HG02840 (cell line): ENCODE data around the gene ZHX3.
"Not testable (repeated sequence)": the region's sequence is repeated elsewhere in the genome, so short reads cannot be mapped to it uniquely, and the experiment has no call there.

ENCODE experiments used
- ATAC-seq: cut with Tn5 transposase; IDR thresholded peaks from one replicate; pipeline ENCODE4 v1.9.1; 2021; ENCODE audit warnings: mild to moderate bottlenecking, moderate library complexity, moderate number of reproducible peaks; ENCODE audit not compliant: unreplicated experiment, low FRiP score

Gene ZHX3

DNA sequence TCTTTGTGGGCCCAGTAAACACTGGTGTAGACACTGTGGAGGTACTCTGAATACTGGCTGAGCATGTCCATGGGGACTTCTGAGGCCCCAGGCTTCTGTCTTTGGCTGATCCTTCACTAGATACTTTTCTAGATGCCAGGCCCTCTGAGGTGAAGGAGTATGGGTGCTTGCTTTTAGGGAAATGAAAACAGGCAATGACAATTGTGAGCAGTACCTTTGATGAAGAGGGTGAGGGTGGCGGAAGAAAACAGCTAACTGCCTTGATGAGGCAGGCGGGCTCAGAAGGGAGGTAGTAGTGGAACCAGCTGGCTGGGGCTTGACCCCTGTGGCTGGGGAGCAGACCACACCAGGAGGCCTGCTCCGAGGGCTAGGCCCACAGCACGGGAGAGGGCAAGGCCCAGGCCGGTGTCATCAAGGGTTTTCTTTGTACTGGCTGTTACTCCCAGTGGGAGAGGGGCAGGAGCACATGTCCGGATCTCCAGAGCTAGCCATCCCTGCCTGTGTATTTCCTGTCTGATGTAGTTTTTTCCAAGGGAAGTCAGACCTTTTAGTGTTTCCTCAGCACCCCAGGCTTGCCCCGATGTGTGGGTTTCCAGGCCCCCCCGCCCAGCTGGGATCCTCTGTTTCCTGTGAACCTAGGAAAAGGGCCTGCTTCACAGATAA is 176.2 kb downstream of the ZHX3 start:
- no peak for ATAC-seq

DNA sequence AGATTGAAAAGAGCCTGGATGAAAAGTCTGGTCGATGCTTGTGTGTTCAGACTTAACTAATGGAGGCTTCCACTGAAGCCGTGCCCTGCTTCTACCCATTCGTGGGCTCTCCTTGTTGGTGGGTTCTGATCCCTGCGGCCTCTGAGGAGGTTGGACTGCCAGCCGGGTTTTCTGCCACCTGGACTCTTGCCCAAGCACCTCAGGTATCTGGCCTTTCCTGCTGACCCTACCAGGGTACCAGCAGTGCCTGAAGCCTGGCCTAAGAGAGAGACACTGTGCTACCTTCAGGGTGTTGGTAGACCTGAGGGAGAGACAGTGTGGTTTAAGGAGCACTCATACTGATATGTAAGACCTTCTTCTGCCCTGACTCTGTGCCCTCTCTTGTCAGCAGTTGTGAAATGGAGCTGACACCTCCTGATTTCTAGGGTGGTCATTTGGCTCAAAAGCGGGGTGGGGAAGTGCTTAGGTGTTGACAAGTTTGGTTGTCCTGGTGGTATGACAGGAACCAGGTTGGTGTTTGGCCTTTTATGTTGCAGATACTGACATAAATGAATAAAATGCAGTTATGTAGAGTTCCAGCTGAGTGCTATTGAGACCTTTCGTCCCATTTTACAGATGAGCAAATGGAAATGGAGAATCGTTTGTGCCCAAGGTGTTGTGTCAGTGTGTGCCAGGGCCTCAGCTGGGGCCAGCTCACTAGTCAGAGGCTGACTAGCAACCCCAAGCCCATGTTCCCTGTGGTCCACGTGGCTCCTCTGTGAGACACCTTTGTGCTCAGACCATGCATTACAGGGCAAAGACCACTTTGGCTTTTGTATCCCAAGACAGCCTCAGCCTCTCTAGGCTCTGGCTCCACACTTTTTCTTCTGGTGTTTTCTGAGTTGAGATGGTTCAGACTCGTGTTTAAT is 177.1 kb downstream of the ZHX3 start:
- no peak for ATAC-seq

DNA sequence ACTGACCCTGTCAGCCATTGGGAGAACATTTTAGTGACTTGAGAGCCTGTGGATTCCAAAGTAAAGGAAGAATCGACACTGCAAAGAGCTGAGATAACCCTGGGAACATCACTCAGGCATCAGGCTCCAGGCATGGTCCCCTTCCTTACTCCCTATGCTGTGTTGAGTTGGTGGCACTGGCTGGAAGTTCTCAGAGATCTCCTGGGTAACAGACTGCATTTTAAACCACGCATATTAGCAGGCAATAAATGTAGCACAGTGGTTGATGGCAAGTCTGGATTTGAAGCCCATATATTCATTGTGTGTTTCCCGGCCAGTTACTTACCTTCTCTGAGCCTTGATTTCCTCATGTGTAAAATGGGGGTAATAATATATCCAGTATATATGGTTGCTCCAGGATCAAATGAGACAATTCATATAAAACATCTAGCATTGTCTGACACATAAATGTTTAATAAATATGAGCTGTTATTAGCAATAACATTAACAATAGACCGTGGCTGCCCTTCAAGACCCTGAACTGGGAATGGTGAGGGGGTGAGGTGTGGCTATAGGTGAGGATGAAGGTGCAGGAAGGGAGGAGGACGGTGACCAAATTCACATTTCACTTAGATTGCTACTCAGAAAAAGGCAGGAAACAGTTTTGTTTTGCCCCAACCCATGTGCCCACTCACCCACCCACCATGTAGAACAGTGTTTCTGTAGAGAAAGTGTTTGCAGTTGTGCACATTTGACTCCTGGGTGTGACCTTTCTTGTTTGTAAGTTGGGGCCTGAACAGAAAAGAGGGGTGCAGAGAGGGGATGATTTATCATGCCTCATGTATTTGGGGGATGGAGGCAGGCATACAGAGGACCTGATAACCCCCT is 178.1 kb downstream of the ZHX3 start:
- ATAC-seq: no peak

DNA sequence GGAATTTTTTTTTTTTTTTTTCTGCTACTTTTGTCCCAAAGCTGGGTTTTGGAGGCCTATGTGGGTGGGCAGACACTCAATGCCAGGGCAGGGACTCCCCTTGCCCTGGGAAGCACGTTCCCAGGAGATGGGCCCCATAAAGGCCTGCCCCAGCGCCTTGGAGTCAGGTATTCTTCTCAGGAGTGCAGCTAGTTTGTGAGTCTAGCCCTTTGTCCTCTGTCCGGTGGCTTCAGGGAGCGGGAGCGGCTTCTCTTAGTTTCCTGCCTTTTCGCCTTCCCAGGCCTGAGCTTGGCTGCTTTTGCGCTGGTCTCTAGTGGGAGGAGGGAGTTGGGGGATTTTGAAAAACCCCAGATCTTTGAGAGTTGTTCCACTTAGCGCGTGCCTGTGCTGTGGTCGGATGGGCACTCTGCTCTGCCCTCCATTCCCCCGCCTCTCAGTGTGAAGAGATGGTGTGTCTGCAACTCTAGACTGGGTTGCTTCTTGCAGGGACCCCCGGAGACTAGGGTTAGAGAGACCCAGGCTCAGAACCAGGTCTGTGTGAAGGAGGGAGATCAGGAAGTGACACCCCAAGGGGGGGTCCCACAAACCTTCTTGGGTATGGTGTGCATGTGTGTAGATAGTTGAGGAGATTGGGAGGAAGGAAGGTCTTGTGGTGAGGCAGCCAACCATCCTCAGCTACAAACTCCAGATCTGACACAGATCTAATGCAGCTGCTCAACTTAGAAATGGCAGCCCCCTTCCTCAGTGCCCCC is 178.9 kb downstream of the ZHX3 start:
- no peak for ATAC-seq

DNA sequence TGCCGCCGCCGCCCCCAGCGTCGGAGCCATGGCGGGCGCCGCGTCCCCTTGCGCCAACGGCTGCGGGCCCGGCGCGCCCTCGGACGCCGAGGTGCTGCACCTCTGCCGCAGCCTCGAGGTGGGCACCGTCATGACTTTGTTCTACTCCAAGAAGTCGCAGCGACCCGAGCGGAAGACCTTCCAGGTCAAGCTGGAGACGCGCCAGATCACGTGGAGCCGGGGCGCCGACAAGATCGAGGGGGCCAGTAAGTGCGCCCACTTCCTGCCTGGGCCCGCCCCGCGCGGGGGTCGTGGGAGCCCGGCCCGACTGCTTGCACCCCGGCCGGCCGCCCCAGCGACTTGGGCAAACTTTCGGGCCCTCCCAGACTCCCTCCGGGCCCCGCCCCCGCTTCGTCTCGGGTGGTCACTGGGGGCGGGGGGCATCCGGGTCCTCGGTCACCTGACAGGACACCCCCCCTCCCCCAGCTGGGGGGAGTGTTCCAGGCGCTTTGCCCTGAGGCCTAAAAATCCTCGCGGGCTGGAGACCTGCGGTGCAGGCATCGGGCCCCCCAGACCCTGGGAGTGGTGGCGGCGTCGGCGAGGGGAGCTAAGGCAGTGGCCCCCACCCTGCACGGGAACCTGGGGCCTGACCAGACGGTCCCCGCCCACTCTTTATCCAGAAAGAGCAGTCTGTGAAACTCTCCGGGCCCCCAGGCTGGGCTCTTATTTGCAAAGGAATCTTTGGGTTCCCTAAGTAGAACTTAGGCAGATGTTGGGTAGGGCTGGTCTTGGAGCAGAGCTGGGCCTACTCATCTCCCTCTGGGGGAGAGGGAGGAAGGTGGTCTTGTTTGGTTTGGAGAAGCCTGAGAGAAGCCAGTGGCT is 179.7 kb downstream of the ZHX3 start:
- peak; percentile 22 for ATAC-seq

DNA sequence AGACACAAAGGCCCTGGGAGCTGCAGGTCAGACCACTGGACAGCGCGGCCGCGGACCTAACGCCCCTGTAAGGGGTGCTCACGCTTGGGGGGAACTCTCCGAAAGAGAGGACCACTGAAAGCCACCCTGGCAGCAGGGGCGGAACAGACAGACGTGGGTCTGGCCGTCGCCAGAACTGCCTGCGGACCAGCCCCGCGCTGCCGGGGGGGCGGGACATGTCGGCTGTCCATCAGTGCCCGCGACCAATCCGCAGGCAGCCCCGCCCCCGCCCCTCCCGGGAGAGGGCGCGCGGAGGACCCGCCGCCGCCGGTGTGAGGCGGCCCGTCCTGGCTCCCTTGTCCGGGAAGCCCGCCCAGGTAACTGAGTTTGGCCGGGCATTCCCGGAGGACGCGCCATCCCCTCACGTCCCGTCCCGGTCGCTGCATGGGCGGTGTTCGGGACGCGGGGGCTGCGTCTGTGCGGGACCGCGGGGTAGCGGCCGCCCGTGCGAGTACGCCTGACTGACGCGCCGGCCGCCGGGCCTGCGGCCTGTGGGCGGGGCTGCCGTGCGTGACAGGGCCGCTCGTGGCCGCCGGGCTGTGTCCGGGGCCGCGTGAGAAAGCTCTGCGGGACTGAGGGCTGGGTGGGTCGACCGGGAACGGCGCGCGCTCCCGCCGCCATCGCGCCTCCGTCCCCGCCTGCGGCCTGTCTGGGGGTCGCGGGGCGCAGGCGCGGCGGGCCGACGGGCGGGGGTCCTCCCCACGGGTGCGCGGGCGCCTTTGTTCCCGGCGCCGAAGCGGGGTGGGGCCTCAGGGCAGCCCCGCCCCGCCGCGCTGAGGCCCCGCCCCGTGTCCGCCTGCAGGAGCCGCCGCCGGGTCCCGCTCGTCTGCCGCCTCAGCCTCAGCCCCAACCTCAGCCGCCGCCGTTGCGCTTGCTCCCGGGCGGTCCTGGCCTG is 180.6 kb downstream of the ZHX3 start, which contains the start of gene PLCG1:
Gene PLCG1 (plus strand): TSS at position 864 of the 934 bp plus-strand sequence. CDS start 99 bp downstream, outside the sequence.
- peak; percentile 53 for ATAC-seq

DNA sequence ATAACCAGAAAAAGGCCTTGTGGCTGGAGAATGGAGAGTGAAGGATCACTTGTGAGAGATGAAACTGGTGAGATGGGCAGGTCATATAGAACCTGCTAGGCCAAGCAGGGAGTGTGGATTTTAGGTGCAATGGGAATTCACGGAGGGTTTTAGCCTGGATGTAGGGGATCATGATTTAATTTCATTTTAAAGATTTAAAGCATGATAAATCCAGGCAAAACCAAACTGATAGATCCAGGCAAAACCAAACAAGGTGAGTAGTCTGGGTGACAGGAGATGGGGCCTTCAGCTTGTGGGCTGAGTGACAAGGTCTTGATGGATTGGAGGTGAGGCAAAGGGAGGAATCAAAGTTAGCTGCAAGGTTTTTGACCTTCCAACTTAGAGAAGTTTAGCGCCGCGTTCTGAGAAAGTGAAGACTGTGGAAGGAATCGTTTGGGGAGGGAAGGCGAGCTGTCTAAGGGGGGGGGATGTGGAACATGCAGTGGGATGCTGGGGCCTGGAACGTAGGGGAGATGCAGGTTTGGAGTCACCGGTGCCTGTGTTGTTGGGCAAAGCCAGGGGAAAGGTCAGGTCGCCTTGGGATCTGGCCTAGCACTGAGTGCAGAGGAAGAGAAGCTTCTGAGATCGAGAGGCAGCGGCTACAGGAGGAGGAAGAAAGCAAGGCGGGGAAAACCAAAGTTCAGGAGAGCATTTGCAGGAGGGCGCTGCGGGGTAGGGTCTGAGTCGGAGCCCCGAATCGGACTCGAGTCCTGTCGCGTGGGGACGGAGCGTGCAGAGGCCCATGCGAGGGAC is 181.4 kb downstream of the ZHX3 start:
- ATAC-seq: no peak

DNA sequence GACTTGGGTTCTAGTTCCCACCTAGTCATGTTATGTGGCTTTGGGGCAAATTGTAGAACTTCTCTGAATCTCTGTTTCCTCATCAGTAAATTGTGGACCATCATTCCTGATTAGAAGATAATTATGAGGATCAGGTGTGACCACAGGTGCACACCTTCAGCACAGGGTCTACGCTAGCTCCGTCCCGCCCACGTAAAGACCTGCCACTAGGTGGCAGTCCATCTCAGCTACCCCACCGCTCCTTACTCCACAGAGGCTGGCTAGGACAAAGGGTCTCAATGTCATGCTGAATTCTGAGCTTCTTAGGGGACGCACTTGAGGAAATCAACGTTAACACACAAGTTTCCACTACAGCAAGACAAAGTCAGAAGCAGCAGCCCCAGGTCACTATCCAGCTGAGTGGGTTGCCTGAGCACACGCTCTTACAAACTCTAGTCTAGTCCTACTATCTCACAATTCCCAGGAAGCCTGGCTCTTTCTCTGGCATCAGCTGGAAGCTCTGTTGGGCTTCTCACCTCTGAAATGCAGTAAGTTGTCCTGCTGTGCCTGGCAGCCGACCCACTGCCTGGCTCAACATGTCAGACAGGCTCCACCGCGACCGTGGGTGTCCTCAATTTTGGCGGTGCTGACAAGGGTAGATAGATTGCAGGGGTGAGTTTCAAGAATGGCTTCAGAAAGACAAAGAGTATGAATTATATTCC is 182.2 kb downstream of the ZHX3 start:
- ATAC-seq: no peak

DNA sequence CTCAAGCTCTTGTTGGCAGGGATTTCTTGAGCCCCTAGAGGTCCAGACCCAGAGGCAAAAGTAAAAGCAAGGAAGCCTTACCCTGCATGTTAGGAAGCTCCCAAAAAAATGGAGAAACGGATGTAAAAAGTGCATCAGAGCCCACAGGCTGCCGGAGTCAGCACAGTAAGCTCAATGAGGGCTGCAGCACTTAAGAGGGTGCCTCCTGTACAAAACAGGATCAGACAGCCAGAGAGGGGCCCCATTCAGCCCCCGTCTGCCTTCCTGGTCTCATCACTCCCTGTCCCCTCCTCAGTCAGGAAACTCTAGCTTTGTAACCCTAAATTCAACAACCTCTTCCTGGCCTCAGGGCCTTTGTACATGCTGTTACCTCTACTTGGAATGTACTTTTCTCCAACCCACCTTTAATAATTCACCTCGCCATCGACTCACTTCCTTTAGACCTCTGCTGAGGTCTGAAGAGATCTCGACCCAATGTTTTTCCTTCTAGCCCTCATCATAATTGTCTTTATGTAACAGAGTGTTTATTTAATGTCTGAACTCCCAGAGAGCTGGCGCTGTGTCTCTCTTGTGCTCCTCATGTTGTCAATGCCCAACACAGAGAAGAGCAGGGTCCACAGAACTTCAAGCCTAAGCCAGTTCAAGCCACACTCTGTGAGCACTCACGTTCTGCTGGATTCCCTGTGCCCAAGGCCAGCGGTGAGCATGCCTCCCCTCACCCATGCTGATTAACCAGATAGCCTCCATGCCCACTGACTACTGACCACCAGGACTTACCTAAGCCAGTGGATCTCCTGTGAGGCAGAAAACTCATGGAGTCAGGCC is 183.0 kb downstream of the ZHX3 start:
- no peak for ATAC-seq

DNA sequence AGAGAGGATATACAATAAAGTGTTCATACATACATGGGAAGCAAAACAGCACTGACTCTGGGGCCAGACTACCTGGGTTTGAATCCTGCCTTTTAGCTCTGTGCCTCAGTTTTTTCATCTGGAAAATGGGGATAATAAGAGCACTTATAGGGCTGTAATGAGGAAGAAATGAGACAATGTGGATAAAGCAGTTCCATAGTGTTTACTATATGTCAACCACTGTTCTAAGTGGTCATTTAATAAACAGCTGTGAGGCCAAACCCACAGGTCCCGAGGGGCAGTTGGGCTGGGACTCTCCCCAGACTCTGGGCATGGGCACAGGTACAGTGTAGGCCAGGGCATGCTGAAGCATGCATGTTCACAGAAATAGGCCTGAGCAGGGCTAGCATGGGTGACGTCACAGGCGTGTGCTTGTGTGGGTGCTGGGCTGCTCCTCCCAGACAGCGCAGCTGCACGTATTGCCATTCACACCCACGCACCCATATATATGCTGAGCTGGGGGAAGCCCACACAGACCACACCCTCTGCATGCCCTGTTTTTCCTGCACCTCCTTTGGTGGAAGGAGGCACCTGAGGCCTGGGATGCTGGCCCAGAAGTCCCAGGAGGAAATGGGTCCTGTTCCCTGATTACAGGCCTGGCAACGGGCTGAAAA is 183.7 kb downstream of the ZHX3 start:
- ATAC-seq: peak; percentile 33

DNA sequence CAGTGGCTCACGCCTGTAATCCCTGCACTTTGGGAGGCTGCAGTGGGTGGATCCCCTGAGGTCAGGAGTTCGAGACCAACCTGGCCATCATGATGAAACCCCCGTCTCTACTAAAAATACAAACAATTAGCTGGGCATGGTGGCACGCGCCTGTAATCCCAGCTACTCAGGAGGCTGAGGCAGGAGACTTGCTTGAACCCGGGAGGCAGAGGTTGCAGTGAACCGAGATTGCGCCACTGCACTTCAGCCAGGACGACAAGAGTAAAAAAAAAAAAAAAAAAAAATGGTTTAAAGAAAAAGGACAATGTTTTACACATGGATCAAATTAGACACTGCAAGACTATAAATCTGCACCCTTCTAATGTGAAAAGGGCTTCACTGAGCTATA is 185.1 kb downstream of the ZHX3 start:
- not testable (repeated sequence) for ATAC-seq

DNA sequence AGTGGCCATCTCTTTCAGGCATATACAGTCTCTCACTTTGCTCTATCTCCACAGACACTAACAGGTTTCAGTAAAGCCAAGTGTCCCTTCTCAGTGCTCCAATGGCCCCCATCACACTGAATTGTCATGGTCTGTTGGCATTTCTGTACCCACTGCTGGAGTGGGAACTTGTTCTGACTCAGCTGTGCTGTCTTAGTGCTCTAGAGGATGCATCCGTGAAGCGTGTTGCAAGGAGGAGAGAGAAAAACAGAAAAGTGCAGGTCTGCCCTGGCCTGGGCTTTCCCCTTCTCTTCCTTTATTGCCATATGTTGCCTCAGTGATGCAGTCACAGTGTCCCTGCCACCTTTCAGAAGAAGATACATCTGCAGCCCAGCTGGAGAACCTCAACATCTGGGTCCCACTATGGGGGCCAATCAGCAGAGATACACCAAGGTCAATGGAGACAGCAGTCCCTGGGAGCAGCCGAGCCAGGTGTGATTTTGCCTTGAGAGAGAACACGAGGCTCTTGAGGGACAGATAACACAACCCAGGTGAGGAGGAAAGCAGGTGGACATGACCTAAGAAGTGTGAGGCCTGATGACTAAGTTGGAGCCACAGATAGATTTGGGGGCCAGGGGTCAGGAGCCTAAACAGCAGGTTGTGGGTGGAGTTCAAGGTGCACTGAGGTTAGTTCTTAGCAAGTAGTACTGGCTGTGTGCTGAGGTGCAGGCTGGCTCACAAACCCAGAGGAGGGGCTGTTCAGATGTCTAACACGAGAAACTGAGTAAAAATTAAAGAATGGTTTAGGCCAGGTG is 185.7 kb downstream of the ZHX3 start:
- ATAC-seq: no peak
